Cardiac fibroblast (primary cell): ENCODE measurements around the gene MRPL14.
A peak's percentile ranks its signal among the peaks of the same experiment; 100 is the strongest.

Experiments used
- DNase-seq, 2 donors: peaks; one replicate each; pipeline versions ENCODE4 v3.0.0 to v3.0.0-alpha.2; 2010; ENCODE audit warnings: low read depth in 2 of 2
- H3K4me3 ChIP-seq, 2 donors: replicated peaks in 1 of 2; 1 replicate in 1 of 2; 2 replicates in 1 of 2; pipeline ENCODE4 v1.5.1; 2011; ENCODE audit warnings: low read depth in 2 of 2, low read length in 2 of 2, mild to moderate bottlenecking in 2 of 2, moderate library complexity in 1 of 2
- TF ChIP-seq, protein P1 (sequence below): IDR thresholded peaks from one replicate; pipeline ENCODE4 v1.5.1; 2011; ENCODE audit warnings: low read depth, mild to moderate bottlenecking, low read length, inconsistent platforms

MRPL14 gene

DNA sequence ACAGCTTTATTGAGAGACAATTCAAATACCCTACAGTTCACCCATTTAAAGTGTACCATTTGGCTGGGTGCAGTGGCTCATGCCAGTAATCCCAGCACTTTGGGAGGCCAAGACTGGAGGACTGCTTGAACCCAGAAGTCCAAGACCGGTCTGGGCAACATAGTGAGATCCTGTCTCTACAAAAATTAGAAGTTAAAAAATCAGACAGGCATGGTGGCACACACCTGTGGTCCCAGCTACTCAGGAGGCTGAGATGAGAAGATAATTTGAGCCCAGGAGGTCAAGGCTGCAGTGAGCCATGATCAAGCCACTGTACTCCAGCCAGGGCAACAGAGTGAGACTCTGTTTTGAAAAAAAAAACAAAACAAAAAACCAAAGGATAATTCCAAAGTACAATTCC lies 40.3 kb upstream of the MRPL14 start:
- TF ChIP-seq, protein P1, sequence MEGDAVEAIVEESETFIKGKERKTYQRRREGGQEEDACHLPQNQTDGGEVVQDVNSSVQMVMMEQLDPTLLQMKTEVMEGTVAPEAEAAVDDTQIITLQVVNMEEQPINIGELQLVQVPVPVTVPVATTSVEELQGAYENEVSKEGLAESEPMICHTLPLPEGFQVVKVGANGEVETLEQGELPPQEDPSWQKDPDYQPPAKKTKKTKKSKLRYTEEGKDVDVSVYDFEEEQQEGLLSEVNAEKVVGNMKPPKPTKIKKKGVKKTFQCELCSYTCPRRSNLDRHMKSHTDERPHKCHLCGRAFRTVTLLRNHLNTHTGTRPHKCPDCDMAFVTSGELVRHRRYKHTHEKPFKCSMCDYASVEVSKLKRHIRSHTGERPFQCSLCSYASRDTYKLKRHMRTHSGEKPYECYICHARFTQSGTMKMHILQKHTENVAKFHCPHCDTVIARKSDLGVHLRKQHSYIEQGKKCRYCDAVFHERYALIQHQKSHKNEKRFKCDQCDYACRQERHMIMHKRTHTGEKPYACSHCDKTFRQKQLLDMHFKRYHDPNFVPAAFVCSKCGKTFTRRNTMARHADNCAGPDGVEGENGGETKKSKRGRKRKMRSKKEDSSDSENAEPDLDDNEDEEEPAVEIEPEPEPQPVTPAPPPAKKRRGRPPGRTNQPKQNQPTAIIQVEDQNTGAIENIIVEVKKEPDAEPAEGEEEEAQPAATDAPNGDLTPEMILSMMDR: no peak

DNA sequence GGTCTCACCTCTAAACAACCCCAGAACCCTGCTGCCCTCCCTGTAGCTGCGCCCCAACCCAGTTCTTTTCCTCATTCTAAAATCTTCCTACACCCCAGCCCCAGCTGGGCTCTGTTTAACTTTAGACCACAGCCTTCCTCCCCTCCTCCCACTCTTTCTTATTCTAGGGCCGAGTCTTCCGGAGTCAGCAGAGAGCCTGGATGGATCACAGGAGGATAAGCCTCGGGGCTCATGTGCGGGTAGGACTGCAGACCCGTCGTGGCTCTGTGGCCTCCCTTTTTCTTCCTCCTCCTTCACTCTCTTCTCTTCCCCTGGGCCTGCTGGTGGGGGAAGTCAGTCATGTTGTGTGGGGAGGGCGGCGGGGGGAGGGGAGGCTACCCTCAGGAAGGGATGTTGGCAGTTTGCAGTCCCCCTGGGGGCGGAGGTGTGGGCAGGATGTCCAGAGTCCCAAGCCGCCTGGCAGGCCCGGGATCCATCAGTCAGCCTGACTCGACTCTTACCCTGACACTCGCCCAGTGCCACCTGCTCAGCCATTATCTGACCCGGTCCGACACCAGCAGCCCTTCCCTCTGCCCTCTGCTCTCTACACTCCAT lies 39.4 kb upstream of the MRPL14 start:
- TF ChIP-seq, protein P1: no peak
- DNase-seq: no peak
- no peak overlapping the region for H3K4me3 ChIP-seq

More for the DNA sequence above, 40.3 kb upstream of the MRPL14 start:
- no peak for DNase-seq
- H3K4me3 ChIP-seq: no peak overlapping the region

DNA sequence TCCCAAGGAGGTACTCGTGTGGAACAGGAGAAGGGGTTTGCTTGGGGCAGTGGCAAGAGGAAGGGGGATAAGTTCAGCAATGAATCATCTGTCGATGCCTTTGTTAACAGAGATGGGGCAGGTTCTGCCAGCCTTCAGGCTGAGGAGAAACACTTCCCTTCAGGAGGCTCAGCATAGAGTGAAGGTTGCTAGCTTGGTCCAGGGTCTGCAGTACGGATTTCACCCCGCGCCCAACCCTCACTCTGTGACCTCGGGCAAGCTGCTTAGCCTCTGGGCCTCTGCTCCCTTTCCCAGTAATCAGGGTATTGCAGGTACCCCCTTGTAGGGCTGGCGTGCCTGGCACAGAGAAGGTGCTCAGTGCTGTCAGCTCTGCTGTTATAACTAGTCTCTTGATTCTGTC lies 38.9 kb upstream of the MRPL14 start:
- TF ChIP-seq, protein P1: no peak
- H3K4me3 ChIP-seq: no peak overlapping the region
- no peak for DNase-seq

DNA sequence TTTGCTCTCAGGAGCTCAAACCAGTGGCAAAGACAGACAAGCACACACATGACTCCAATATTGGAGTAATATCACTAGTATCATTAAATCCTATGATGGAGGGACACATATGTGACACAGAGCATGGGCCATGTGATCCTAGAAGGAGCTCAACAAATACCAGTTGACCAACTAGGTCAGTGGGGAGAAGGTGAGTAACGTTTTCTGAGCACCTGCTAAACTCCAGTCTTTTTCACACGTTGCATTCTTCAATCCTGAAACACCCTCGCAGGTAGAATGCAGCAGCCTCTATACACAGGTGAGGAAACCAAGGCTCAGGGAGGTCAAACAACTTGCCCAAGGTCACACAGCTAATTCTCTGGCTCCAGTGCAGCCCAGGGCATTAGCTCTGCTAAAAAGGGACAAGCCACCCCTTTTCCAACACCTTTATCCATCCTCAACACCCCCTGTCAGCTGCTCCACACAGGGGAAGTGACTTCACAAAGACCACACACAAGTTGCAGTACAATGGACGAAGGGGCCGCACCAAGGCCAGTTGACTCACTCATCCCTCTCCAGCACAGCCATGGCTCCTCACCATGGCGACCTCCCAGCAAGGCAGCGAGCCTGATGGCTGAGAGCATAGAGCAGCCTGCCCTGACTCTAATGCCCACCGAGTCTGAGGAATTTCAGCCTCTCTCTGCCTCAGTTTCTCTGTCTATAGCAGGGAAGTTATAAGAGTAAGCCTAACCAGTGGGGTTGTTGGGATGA lies 35.8 kb upstream of the MRPL14 start:
- TF ChIP-seq, protein P1: no peak
- no peak overlapping the region for H3K4me3 ChIP-seq
- DNase-seq: no peak

DNA sequence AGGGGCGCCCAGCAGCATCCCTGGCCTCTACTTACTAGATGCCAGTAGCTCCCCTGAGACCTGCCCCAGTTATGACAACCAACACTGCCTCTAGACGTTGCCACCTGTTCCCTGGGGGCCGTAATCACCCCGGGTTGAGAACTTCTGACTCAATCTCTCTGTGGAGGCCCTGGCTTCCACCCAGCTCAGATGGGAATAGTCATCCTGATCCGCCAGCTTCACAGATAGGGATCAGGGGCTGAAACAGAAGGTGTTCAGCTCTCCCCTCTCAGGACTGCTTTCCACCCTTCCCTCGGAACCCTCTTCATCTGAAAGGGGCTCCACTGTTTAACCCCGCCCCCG lies 34.7 kb upstream of the MRPL14 start:
- TF ChIP-seq, protein P1: no peak
- peak in 1 of 2 donors; percentile 77 for DNase-seq
- H3K4me3 ChIP-seq: no peak overlapping the region

DNA sequence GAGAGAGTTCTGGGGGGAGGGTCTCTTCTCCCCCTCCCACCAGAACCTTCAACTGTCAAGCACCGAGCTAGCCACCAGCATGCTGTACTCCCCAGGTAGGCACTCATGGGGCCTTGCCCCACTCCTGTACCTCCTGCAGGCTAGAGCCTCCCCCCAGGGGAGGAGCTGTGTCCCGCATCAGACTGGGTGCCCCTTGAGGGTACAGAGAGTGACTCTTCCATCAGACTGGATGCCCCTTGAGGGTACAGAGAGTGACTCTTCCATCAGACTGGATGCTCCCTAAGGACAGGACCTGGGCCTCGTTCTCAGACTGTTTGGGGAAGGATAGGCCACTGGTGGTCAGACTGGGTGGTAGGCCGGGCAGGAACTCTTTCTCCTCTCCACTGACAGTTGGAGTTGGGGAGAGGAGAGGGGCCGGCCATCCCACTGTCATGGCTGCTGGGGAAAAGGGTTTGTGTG lies 31.5 kb upstream of the MRPL14 start, which contains the start of gene CAPN11:
TSS of gene CAPN11 (plus strand) at position 51 of the 459 bp plus-strand sequence. CDS start at position 80, 29 bp downstream.
- no peak within 1 kb of the TSS for H3K4me3 ChIP-seq
- DNase-seq: no peak
- TF ChIP-seq, protein P1: no peak
